ENCODE measurements around the gene TKFC. TPM values are rescaled to one million over a fixed set of nuclear protein-coding genes. Genes with fewer than 3 reads are reported as not detected.

The TKFC gene
- total and polyA plus RNA-seq, 9 of the 15 experiments (the other 6 are each of a cell fraction or from before 2014, with no cell fraction given): 2.0 to 61.7 (median 28.5) TPM

DNA sequence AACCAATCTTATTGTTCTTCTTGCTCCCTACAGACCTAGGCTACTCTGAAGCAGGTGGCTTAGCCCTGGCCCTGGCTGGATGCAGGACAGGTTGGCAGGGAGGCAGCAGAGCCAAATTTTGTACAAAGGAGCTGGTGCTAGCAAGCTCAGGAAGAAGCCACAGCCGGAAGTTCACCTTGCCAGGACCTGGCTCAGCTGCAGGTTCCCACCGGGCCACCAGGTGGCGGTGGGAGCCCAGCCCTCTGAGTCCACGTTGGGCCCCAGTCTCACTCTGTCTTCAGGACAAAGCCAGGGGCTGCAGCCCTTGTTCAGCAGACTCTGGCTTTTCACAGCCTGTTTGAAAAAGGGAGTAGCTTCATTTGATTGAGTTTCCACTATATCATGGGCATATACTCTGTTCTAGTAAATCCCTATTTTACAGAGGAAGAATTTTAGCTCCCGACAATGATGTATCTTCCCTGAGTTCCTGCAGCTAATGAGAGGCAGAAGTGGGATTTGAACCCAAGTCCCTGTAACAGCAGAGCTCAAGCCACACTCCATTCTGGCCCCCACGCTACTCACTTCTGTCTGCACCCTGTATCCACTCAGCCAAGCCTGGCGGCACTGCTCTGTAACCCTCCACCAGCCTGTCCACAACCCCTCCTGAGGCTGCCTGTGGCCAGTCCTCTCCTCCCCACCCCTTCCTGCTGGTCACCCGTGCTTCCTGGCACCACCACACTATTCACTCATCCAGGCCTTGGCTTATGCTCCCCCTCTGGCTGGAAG is 3.3 kb downstream of the TKFC start:
- WGBS (ENCODE audit: insufficient coverage, low coverage, missing lambda C conversion rate): 28% methylated on average over 8 of the region's 8 CpGs
- DNase-seq (ENCODE audit: extremely low read depth in 1 of 4, low spot score in 3 of 4) (peak; percentile 82 to 93 (median 86)), FAIRE-seq (peak; percentile 80), ATAC-seq (peak; percentile 72)
- Histone ChIP-seq H3K9me1 (ENCODE audit: control insufficient read depth, insufficient read depth, low read length) (no peaks in the 10 kb centered on the region), H3K27ac (ENCODE audit: extremely low read depth, low read depth, low read length) (peak overlapping the region; percentile 80), H3K4me3 (no peak overlapping the region), H3K27me3 (ENCODE audit: control insufficient read depth in 2 of 2, insufficient read depth in 2 of 2, low read length in 2 of 2) (no peaks in the 10 kb centered on the region), H2AFZ (ENCODE audit: low read depth, low read length) (peak overlapping the region; percentile 90), H3K4me2 (ENCODE audit: insufficient read depth, low read length) (no peak overlapping the region; the same call in 1 of the 2 replicates), H3K79me2 (ENCODE audit: control insufficient read depth, insufficient read depth, low read length) (peaks cover 33% of the 10 kb centered on the region), H3K36me3 (ENCODE audit: control insufficient read depth, insufficient read depth, low read length) (peaks cover 11% of the 10 kb centered on the region; the same call in 2 of the 3 replicates), H4K20me1 (replicated peaks; ENCODE audit: control insufficient read depth, insufficient read depth, low read length) (peaks cover 7% of the 10 kb centered on the region), H3K4me1 (replicated peaks in 1 of 2; ENCODE audit: control insufficient read depth in 2 of 2, insufficient read depth in 2 of 2, low read length in 2 of 2) (peaks cover 41 to 65% of the 10 kb centered on the region in 2 experiments; a peak in 4 of 5 replicates), H3K9ac (ENCODE audit: insufficient read depth in 1 of 2, low read depth in 2 of 2, low read length in 2 of 2) (peak overlapping the region; percentile 86 to 99), H3K9me3 (replicated peaks; ENCODE audit: control insufficient read depth, insufficient read depth, low read depth, low read length) (no peaks in the 10 kb centered on the region)
- POLR2A ChIA-PET: interaction anchor here (0.7 to 3.2 kb wide), 14 partner anchors 9 to 1375 kb away, joined by 3 to 19 read pairs (median 4); partner anchors contain the start of genes CYB561A3 and TMEM138
- in situ Hi-C loops (cut with MboI): loop anchor here (5.0 kb wide), 1 partner anchor 51 kb away; no protein-coding TSS in a partner anchor
- intact Hi-C loops (cut with micrococcal nuclease): loop anchor here (1.0 kb wide), 1 partner anchor 49 kb away; no protein-coding TSS in a partner anchor
- CTCF ChIA-PET (ENCODE audit: low intra/inter-chr PET ratio): interaction anchor here (0.6 to 8.5 kb wide), 5 partner anchors 49 to 292 kb away, joined by 3 to 135 read pairs (median 5); no protein-coding TSS in a partner anchor
- BruUV-seq (replicated peaks): no TSS peak
- TF ChIP-seq, protein P1, sequence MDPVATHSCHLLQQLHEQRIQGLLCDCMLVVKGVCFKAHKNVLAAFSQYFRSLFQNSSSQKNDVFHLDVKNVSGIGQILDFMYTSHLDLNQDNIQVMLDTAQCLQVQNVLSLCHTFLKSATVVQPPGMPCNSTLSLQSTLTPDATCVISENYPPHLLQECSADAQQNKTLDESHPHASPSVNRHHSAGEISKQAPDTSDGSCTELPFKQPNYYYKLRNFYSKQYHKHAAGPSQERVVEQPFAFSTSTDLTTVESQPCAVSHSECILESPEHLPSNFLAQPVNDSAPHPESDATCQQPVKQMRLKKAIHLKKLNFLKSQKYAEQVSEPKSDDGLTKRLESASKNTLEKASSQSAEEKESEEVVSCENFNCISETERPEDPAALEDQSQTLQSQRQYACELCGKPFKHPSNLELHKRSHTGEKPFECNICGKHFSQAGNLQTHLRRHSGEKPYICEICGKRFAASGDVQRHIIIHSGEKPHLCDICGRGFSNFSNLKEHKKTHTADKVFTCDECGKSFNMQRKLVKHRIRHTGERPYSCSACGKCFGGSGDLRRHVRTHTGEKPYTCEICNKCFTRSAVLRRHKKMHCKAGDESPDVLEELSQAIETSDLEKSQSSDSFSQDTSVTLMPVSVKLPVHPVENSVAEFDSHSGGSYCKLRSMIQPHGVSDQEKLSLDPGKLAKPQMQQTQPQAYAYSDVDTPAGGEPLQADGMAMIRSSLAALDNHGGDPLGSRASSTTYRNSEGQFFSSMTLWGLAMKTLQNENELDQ (CRISPR knock-in tag; IDR thresholded peaks at IDR 0.05; ENCODE audit: borderline replicate concordance): no peak
- TF ChIP-seq ELF2 (CRISPR knock-in tag; IDR thresholded peaks at IDR 0.05) (no peak), SMC3 (conservative IDR thresholded peaks at IDR 0.05; ENCODE audit: insufficient read depth, low read depth, low read length) (peak; percentile 98), CC2D1A (IDR thresholded peaks at IDR 0.05) (peak; percentile 77), STAG1 (CRISPR knock-in tag; IDR thresholded peaks at IDR 0.05; ENCODE audit: borderline replicate concordance) (peak; percentile 84; the same call in 1 of the 2 replicates), ZBTB7A (IDR thresholded peaks at IDR 0.05; ENCODE audit: borderline replicate concordance, control insufficient read depth, low read depth, low read length) (peak; percentile 41; the same call in 1 of the 2 replicates), L3MBTL2 (IDR thresholded peaks at IDR 0.05) (peak; percentile 15; the same call in 1 of the 2 replicates)
- TF ChIP-seq, protein P2, sequence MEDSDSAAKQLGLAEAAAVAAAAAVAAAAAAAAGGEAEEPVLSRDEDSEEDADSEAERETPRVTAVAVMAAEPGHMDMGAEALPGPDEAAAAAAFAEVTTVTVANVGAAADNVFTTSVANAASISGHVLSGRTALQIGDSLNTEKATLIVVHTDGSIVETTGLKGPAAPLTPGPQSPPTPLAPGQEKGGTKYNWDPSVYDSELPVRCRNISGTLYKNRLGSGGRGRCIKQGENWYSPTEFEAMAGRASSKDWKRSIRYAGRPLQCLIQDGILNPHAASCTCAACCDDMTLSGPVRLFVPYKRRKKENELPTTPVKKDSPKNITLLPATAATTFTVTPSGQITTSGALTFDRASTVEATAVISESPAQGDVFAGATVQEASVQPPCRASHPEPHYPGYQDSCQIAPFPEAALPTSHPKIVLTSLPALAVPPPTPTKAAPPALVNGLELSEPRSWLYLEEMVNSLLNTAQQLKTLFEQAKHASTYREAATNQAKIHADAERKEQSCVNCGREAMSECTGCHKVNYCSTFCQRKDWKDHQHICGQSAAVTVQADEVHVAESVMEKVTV (CRISPR knock-in tag; IDR thresholded peaks at IDR 0.05): peak; percentile 95
- TF ChIP-seq, protein P3, sequence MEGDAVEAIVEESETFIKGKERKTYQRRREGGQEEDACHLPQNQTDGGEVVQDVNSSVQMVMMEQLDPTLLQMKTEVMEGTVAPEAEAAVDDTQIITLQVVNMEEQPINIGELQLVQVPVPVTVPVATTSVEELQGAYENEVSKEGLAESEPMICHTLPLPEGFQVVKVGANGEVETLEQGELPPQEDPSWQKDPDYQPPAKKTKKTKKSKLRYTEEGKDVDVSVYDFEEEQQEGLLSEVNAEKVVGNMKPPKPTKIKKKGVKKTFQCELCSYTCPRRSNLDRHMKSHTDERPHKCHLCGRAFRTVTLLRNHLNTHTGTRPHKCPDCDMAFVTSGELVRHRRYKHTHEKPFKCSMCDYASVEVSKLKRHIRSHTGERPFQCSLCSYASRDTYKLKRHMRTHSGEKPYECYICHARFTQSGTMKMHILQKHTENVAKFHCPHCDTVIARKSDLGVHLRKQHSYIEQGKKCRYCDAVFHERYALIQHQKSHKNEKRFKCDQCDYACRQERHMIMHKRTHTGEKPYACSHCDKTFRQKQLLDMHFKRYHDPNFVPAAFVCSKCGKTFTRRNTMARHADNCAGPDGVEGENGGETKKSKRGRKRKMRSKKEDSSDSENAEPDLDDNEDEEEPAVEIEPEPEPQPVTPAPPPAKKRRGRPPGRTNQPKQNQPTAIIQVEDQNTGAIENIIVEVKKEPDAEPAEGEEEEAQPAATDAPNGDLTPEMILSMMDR (IDR thresholded peaks at IDR 0.05 in 2 of 3, conservative IDR thresholded peaks at IDR 0.05 in 1 of 3; ENCODE audit: insufficient read depth in 2 of 3, low read depth in 1 of 3, low read length in 3 of 3): peak; percentile 96 to 98 (median 98)
- TF ChIP-seq, protein P4, sequence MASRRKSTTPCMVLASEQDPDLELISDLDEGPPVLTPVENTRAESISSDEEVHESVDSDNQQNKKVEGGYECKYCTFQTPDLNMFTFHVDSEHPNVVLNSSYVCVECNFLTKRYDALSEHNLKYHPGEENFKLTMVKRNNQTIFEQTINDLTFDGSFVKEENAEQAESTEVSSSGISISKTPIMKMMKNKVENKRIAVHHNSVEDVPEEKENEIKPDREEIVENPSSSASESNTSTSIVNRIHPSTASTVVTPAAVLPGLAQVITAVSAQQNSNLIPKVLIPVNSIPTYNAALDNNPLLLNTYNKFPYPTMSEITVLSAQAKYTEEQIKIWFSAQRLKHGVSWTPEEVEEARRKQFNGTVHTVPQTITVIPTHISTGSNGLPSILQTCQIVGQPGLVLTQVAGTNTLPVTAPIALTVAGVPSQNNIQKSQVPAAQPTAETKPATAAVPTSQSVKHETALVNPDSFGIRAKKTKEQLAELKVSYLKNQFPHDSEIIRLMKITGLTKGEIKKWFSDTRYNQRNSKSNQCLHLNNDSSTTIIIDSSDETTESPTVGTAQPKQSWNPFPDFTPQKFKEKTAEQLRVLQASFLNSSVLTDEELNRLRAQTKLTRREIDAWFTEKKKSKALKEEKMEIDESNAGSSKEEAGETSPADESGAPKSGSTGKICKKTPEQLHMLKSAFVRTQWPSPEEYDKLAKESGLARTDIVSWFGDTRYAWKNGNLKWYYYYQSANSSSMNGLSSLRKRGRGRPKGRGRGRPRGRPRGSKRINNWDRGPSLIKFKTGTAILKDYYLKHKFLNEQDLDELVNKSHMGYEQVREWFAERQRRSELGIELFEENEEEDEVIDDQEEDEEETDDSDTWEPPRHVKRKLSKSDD (conservative IDR thresholded peaks at IDR 0.05; ENCODE audit: low read length): 0 out of 2 replicates have a peak, but pooled peaks have one; percentile 41

Measured in K562 (cell line).